Hepatocyte (in vitro differentiated cells): Measurements from ENCODE around the gene TNFAIP2.

Source experiments
- CTCF ChIP-seq: fragments of 200-600 bp; sonication (generic); IDR thresholded peaks from 2 replicates; pipeline ENCODE4 v1.5.1; 2016; ENCODE audit warnings: antibody characterized with exemption, mild to moderate bottlenecking; ENCODE audit not compliant: poor library complexity
- EZH2 ChIP-seq: fragments of 200-600 bp; sonication (generic); IDR thresholded peaks from 2 replicates; pipeline ENCODE4 v1.6.1; 2016; ENCODE audit warnings: antibody characterized with exemption, mild to moderate bottlenecking, borderline replicate concordance
- EZH2phosphoT487 ChIP-seq: fragments of 200-600 bp; sonication (generic); IDR thresholded peaks from one replicate; pipeline ENCODE4 v1.6.1; 2018; ENCODE audit warnings: antibody characterized with exemption, mild to moderate bottlenecking, low read depth, moderate library complexity; ENCODE audit not compliant: unreplicated experiment, severe bottlenecking

GRCh38 chr14:103104654-103105452, 18.4 kb upstream of the TNFAIP2 start:
- TF ChIP-seq CTCF (peak; percentile 100), EZH2 (no peak), EZH2phosphoT487 (no peak)
